Breast epithelium (tissue), 3 donors: ENCODE data around the gene LOC101059915.
"Not testable (repeated sequence)": the region's sequence is repeated elsewhere in the genome, so short reads cannot be mapped to it uniquely, and the experiment has no call there.

Experiments used
- CTCF ChIP-seq, 3 donors: fragments of 450-650 bp; IDR thresholded peaks; one replicate each; pipeline ENCODE4 v1.5.1; 2016 to 2017; ENCODE audit warnings: antibody characterized with exemption in 3 of 3, mild to moderate bottlenecking in 3 of 3, moderate library complexity in 3 of 3
- POLR2A ChIP-seq: fragments of 450-650 bp; IDR thresholded peaks from one replicate; pipeline ENCODE4 v1.6.1; 2016; ENCODE audit warnings: antibody characterized with exemption, mild to moderate bottlenecking, moderate library complexity

GRCh38 chrX:71718185-71718584 lies 50.8 kb downstream of the LOC101059915 start, which contains the start of gene CXorf49:
- not testable (repeated sequence) for TF ChIP-seq CTCF (IDR thresholded peaks at IDR 0.05); POLR2A
